ENCODE results near the gene CDS2. TPM values are rescaled to one million over a fixed set of nuclear protein-coding genes. Genes with fewer than 3 reads are reported as not detected.

The CDS2 gene
- total RNA-seq, 2 donors from 2014 or later: 53.8 to 70.5 TPM

DNA sequence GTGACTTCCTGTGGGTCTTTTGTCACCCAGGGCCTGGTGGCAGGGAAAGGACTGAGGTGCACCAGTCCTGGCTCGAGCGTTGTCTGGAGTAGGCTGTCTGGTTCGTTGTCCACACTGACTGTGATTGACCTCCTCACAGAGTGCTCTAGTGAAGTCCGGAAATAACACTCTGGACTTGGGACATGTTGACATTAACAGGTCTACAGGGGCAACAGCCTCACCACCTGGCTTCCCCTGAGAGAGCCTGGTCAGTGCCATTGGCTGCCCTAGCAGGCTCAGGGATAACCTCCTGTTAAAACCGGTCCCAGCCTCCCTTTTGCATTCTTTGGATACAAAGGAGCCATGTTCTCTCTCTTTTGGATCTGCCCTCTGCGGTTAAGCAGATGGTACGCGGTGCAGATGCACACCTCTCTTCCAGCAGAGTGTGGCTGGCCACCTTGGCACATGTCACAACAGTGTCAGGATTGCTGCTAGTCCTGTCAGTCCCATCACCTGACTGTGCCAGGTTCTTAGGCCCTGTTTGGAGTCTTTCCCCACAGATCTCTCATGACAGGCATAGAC is 46.2 kb downstream of the CDS2 start:
- Mint-ChIP-seq H3K9me3 (no peaks in the 10 kb centered on the region), H3K36me3 (ENCODE audit: low read depth) (peaks cover 64% of the 10 kb centered on the region), H3K27me3 (no peaks in the 10 kb centered on the region), H3K4me3 (no peak overlapping the region), H3K4me1 (peaks cover 17% of the 10 kb centered on the region), H3K27ac (peak overlapping the region; percentile 79)
- ATAC-seq (replicated peaks): no peak

GRCh38 chr20:5173751-5174150 is 46.9 kb downstream of the CDS2 start:
- Mint-ChIP-seq H3K36me3 (ENCODE audit: low read depth) (peaks cover 72% of the 10 kb centered on the region), H3K4me3 (no peak overlapping the region), H3K4me1 (peaks cover 14% of the 10 kb centered on the region), H3K9me3 (no peaks in the 10 kb centered on the region), H3K27ac (no peak overlapping the region), H3K27me3 (no peaks in the 10 kb centered on the region)
- ATAC-seq (replicated peaks): no peak

GRCh38 chr20:5177071-5177470 is 50.3 kb downstream of the CDS2 start:
- ATAC-seq (replicated peaks): no peak
- Mint-ChIP-seq H3K4me3 (no peak overlapping the region), H3K4me1 (peaks cover 2% of the 10 kb centered on the region), H3K9me3 (no peaks in the 10 kb centered on the region), H3K36me3 (ENCODE audit: low read depth) (peaks cover 83% of the 10 kb centered on the region), H3K27me3 (no peaks in the 10 kb centered on the region), H3K27ac (no peak overlapping the region)

GRCh38 chr20:5178046-5178445 is 51.2 kb downstream of the CDS2 start:
- peak overlapping the region; percentile 6 for H3K27ac Mint-ChIP-seq
- no peaks in the 10 kb centered on the region for H3K27me3 Mint-ChIP-seq

GRCh38 chr20:5180421-5180820 is 53.6 kb downstream of the CDS2 start:
- Mint-ChIP-seq H3K9me3 (no peaks in the 10 kb centered on the region), H3K4me1 (no peaks in the 10 kb centered on the region), H3K4me3 (no peak overlapping the region), H3K36me3 (ENCODE audit: low read depth) (peaks cover 96% of the 10 kb centered on the region), H3K27ac (no peak overlapping the region), H3K27me3 (no peaks in the 10 kb centered on the region)
- no peak for ATAC-seq (replicated peaks)

More at GRCh38 chr20:5178046-5178445, 51.2 kb downstream of the CDS2 start:
- ATAC-seq (replicated peaks): no peak
- peaks cover 92% of the 10 kb centered on the region for H3K36me3 Mint-ChIP-seq (ENCODE audit: low read depth)
- no peaks in the 10 kb centered on the region for H3K9me3 Mint-ChIP-seq
- no peaks in the 10 kb centered on the region for H3K4me1 Mint-ChIP-seq
- H3K4me3 Mint-ChIP-seq: no peak overlapping the region

DNA sequence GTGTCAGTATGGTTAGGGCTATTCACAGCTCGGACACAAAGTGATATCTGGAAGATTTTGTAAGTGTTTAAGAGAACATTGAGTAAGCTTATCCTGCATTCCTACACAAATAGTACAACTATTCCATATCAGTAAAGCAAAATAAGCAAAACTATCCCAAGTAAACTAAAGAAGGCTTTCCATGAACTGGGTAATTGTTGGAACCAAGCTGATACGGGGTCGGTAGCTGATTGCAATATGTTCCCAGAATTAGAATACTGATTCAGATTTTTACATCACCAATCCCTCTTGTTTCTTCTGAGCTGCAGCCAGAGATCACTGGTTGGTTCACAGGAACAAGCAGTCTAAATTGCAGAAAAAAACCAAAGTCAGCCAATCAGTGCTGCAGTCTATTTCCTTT is 54.1 kb downstream of the CDS2 start:
- no peak overlapping the region for H3K27ac Mint-ChIP-seq
- ATAC-seq (replicated peaks): no peak
- H3K9me3 Mint-ChIP-seq: no peaks in the 10 kb centered on the region
- no peak overlapping the region for H3K4me3 Mint-ChIP-seq
- no peaks in the 10 kb centered on the region for H3K4me1 Mint-ChIP-seq
- peaks cover 96% of the 10 kb centered on the region for H3K36me3 Mint-ChIP-seq (ENCODE audit: low read depth)
- H3K27me3 Mint-ChIP-seq: no peaks in the 10 kb centered on the region

GRCh38 chr20:5181492-5181891 is 54.7 kb downstream of the CDS2 start:
- no peak overlapping the region for H3K27ac Mint-ChIP-seq
- no peak for ATAC-seq (replicated peaks)
- no peak overlapping the region for H3K4me3 Mint-ChIP-seq
- no peaks in the 10 kb centered on the region for H3K4me1 Mint-ChIP-seq
- H3K9me3 Mint-ChIP-seq: no peaks in the 10 kb centered on the region
- H3K36me3 Mint-ChIP-seq (ENCODE audit: low read depth): peaks cover 96% of the 10 kb centered on the region
- no peaks in the 10 kb centered on the region for H3K27me3 Mint-ChIP-seq

DNA sequence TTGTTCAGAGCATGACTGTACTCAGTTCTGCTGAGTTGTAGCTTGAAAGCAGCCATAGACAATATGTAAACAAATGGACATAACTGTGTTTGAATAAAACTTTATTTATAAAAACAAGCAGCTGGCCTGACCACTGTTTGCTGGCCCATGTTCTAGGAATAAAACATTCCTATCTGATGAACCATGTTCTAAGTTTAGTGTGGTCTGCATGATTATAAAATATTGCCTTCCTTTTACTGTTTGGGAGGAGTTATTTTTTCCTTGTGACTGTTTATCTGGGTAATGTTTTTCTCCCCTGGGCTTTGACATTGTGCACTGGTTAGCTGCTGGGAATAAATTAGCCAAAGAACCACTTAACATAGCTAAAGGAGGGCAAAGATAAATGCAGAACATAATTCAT is 55.1 kb downstream of the CDS2 start:
- Mint-ChIP-seq H3K4me1 (no peaks in the 10 kb centered on the region), H3K36me3 (ENCODE audit: low read depth) (peaks cover 96% of the 10 kb centered on the region), H3K9me3 (no peaks in the 10 kb centered on the region), H3K27me3 (no peaks in the 10 kb centered on the region), H3K4me3 (no peak overlapping the region), H3K27ac (no peak overlapping the region)
- ATAC-seq (replicated peaks): no peak

DNA sequence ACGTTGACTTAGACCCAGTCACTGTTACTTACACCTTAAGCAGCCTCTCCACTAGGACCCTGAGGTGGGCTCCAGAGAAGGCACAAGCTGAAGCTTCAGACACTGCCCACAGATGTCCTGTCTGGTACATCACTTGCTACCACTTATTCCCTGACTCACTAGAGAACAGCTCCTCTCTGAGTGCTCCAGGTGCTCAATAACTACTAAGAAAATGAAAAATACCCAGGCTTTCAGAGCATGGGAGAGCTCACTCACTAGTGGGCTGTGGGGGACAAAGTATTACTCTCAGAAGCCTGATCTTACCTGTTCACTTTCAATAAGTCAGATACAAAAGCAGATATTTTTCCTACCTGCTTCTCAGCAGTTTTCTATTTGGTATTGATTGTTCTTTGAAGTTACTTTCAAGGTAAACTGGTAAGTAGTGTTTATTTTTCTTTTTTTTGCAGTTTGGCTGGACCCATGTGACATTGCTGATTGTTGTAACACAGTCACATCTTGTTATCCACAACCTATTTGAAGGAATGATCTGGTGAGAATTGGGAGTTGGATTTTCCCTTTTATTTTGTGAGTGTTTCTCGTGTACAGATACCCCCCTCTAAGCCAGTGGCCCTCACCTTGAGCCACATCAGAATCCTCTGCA is 55.9 kb downstream of the CDS2 start:
- Mint-ChIP-seq H3K36me3 (ENCODE audit: low read depth) (peaks cover 97% of the 10 kb centered on the region), H3K27ac (peak overlapping the region; percentile 65), H3K4me1 (no peaks in the 10 kb centered on the region), H3K4me3 (no peak overlapping the region), H3K9me3 (no peaks in the 10 kb centered on the region), H3K27me3 (no peaks in the 10 kb centered on the region)
- no peak for ATAC-seq (replicated peaks)

- Mint-ChIP-seq H3K27me3 (no peaks in the 10 kb centered on the region), H3K36me3 (ENCODE audit: low read depth) (peaks cover 97% of the 10 kb centered on the region), H3K4me1 (no peaks in the 10 kb centered on the region), H3K4me3 (no peak overlapping the region), H3K9me3 (no peaks in the 10 kb centered on the region), H3K27ac (peak overlapping the region; percentile 65)
- peak; percentile 67 for ATAC-seq (replicated peaks)
Measured at GRCh38 chr20:5183731-5184474, 57.1 kb downstream of the CDS2 start.

GRCh38 chr20:5184684-5185083 is 57.9 kb downstream of the CDS2 start:
- Mint-ChIP-seq H3K36me3 (ENCODE audit: low read depth) (peaks cover 97% of the 10 kb centered on the region), H3K27ac (peak overlapping the region; percentile 65), H3K4me3 (no peak overlapping the region), H3K9me3 (no peaks in the 10 kb centered on the region), H3K27me3 (no peaks in the 10 kb centered on the region), H3K4me1 (no peaks in the 10 kb centered on the region)
- ATAC-seq (replicated peaks): no peak

GRCh38 chr20:5187122-5187521 is 60.3 kb downstream of the CDS2 start:
- H3K4me1 Mint-ChIP-seq: peaks cover 8% of the 10 kb centered on the region
- peaks cover 97% of the 10 kb centered on the region for H3K36me3 Mint-ChIP-seq (ENCODE audit: low read depth)
- H3K27ac Mint-ChIP-seq: no peak overlapping the region
- no peak overlapping the region for H3K4me3 Mint-ChIP-seq
- ATAC-seq (replicated peaks): no peak
- H3K9me3 Mint-ChIP-seq: no peaks in the 10 kb centered on the region
- no peaks in the 10 kb centered on the region for H3K27me3 Mint-ChIP-seq

GRCh38 chr20:5188736-5189135 is 61.9 kb downstream of the CDS2 start:
- Mint-ChIP-seq H3K27me3 (no peaks in the 10 kb centered on the region), H3K36me3 (ENCODE audit: low read depth) (peaks cover 87% of the 10 kb centered on the region), H3K4me3 (no peak overlapping the region), H3K4me1 (peaks cover 18% of the 10 kb centered on the region), H3K9me3 (no peaks in the 10 kb centered on the region), H3K27ac (no peak overlapping the region)
- ATAC-seq (replicated peaks): no peak

DNA sequence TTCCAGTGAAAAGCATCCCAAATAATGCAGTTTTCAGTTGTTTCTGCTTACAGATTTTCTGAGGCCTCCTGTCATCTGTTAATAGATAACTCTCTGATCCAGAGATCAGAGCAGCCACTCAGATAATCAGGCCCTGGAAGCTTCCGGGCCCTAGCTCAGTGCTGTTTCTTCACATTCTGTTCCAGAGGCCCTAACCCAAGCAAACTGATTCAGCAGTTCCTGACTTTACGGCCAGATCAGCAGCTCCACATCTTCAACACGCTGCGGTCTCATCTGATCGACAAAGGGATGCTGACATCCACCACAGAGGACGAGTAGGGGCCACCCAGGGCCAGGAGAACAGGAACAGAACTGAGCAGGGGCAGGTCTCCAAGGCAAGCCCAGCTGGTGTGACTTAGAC is 63.1 kb downstream of the CDS2 start:
- peaks cover 75% of the 10 kb centered on the region for H3K36me3 Mint-ChIP-seq (ENCODE audit: low read depth)
- ATAC-seq (replicated peaks): no peak
- H3K4me1 Mint-ChIP-seq: peaks cover 18% of the 10 kb centered on the region
- H3K27me3 Mint-ChIP-seq: no peaks in the 10 kb centered on the region
- H3K27ac Mint-ChIP-seq: peak overlapping the region; percentile 59
- H3K9me3 Mint-ChIP-seq: no peaks in the 10 kb centered on the region
- no peak overlapping the region for H3K4me3 Mint-ChIP-seq

GRCh38 chr20:5190444-5190843 is 63.6 kb downstream of the CDS2 start:
- Mint-ChIP-seq H3K36me3 (ENCODE audit: low read depth) (peaks cover 72% of the 10 kb centered on the region), H3K9me3 (no peaks in the 10 kb centered on the region), H3K4me1 (peaks cover 18% of the 10 kb centered on the region), H3K27ac (peak overlapping the region; percentile 59), H3K4me3 (no peak overlapping the region), H3K27me3 (no peaks in the 10 kb centered on the region)
- peak; percentile 46 for ATAC-seq (replicated peaks)

All from activated T-helper 17 cell treated with anti-CD3 and anti-CD28 coated beads, Interleukin-2, amount 50 U/mL, for 72 hours (primary cell).